Ishikawa (cell line): Measurements from ENCODE around the gene CD247.

Experiments
- CEBPB ChIP-seq: IDR thresholded peaks from 2 replicates; pipeline ENCODE4 v1.6.1; 2012
- CREB1 ChIP-seq: IDR thresholded peaks from 2 replicates; pipeline ENCODE4 v1.6.1; 2012; ENCODE audit warnings: low read depth
- EGR1 ChIP-seq: IDR thresholded peaks from 2 replicates; pipeline ENCODE4 v1.6.1; 2012
- EP300 ChIP-seq: IDR thresholded peaks from 2 replicates; pipeline ENCODE4 v1.6.1; 2012; ENCODE audit warnings: borderline replicate concordance
- FOXM1 ChIP-seq: IDR thresholded peaks from 2 replicates; pipeline ENCODE4 v1.6.1; 2012; ENCODE audit warnings: low read depth, borderline replicate concordance
- MAX ChIP-seq: IDR thresholded peaks from 2 replicates; pipeline ENCODE4 v1.6.1; 2012
- RAD21 ChIP-seq: IDR thresholded peaks from 2 replicates; pipeline ENCODE4 v1.6.1; 2012; ENCODE audit warnings: low read depth
- REST ChIP-seq: IDR thresholded peaks from 2 replicates; pipeline ENCODE4 v1.6.1; 2012; ENCODE audit warnings: low read depth, mild to moderate bottlenecking
- TAF1 ChIP-seq: IDR thresholded peaks from 2 replicates; pipeline ENCODE4 v1.6.1; 2012; ENCODE audit warnings: low read depth, mild to moderate bottlenecking
- TCF12 ChIP-seq: IDR thresholded peaks from 2 replicates; pipeline ENCODE4 v1.6.1; 2012; ENCODE audit warnings: low read depth
- TEAD4 ChIP-seq: IDR thresholded peaks from 2 replicates; pipeline ENCODE4 v1.6.1; 2012
- YY1 ChIP-seq: IDR thresholded peaks from 2 replicates; pipeline ENCODE4 v1.6.1; 2012; ENCODE audit warnings: low read depth
- TF ChIP-seq, protein P1 (sequence below): IDR thresholded peaks from 2 replicates; pipeline ENCODE4 v1.6.1; 2012

GRCh38 chr1:167388976-167389375, 129.4 kb downstream of the CD247 start:
- TF ChIP-seq TAF1: no peak
- TF ChIP-seq YY1: no peak
- TF ChIP-seq CEBPB: no peak
- TF ChIP-seq TEAD4: no peak
- no peak for TF ChIP-seq EP300
- TF ChIP-seq MAX: no peak
- no peak for TF ChIP-seq EGR1
- TF ChIP-seq RAD21: no peak
- TF ChIP-seq TCF12: no peak
- no peak for TF ChIP-seq REST
- TF ChIP-seq FOXM1: no peak
- no peak for TF ChIP-seq CREB1
- TF ChIP-seq, protein P1, sequence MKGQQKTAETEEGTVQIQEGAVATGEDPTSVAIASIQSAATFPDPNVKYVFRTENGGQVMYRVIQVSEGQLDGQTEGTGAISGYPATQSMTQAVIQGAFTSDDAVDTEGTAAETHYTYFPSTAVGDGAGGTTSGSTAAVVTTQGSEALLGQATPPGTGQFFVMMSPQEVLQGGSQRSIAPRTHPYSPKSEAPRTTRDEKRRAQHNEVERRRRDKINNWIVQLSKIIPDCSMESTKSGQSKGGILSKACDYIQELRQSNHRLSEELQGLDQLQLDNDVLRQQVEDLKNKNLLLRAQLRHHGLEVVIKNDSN: no peak
